Urinary bladder (tissue), 4 donors: ENCODE data around the gene TLK2. TPM values are rescaled to one million over a fixed set of nuclear protein-coding genes. Genes with fewer than 3 reads are reported as not detected.

Source experiments
- DNase-seq: peaks from one replicate; pipeline ENCODE4 v3.0.0-alpha.2; 2015; ENCODE audit errors: extremely low spot score
- H3K27ac ChIP-seq: one replicate; pipeline ENCODE4 v1.5.1; 2013; ENCODE audit warnings: low read depth, mild to moderate bottlenecking, moderate library complexity
- H3K36me3 ChIP-seq: one replicate; pipeline ENCODE4 v1.6.1; 2013; ENCODE audit warnings: mild to moderate bottlenecking, moderate library complexity; ENCODE audit not compliant: insufficient read depth
- H3K4me1 ChIP-seq: one replicate; pipeline ENCODE4 v1.6.1; 2013; ENCODE audit warnings: mild to moderate bottlenecking, moderate library complexity; ENCODE audit not compliant: insufficient read depth
- H3K4me3 ChIP-seq: one replicate; pipeline ENCODE4 v1.5.1; 2013; ENCODE audit warnings: low read depth, low read length
- WGBS: extraction: QIAGEN DNeasy Blood & Tissue Kit; methylation state at CpG from one replicate; pipeline ENCODE4 v1.1.7; 2013; 5-methylcytosine and 5-hydroxymethylcytosine counted together
- polyA plus RNA-seq: library from polyadenylated mRNA; stranded (reverse); fragments of 200-250 nt; gene quantifications from one replicate; pipeline ENCODE4 v1.2.3, GENCODE V29; 2013
- small RNA-seq: library from RNA; depleted of rRNA; stranded (forward); fragments of <200 nt; gene quantifications from one replicate; pipeline ENCODE3, GENCODE V24; 2014
- total RNA-seq: library from RNA; depleted of rRNA; stranded (reverse); fragments of >200 nt; gene quantifications from one replicate; pipeline ENCODE4 v1.2.3, GENCODE V29; 2014
- donor health status: healthy with polysubstance abuse.
- donor health status: healthy.

Gene TLK2
- total and polyA plus RNA-seq, 2 donors = 20.1 to 87.3 TPM

- DNase-seq = no peak
- H3K36me3 ChIP-seq = no peaks in the 10 kb centered on the region
- no peaks in the 10 kb centered on the region for H3K4me1 ChIP-seq
- H3K4me3 ChIP-seq = no peak overlapping the region
- H3K27ac ChIP-seq = no peak overlapping the region
- WGBS = 79% methylated on average over 15 of the region's 15 CpGs
Observed at GRCh38 chr17:62658136-62658920, 179.7 kb downstream of the TLK2 start.

- H3K4me3 ChIP-seq = no peak overlapping the region
- WGBS = 96% methylated on average over 2 of the region's 2 CpGs
- no peak overlapping the region for H3K27ac ChIP-seq
- no peak for DNase-seq
- H3K36me3 ChIP-seq = no peaks in the 10 kb centered on the region
- H3K4me1 ChIP-seq = no peaks in the 10 kb centered on the region
Observed at GRCh38 chr17:62660629-62661118, 182.0 kb downstream of the TLK2 start.

GRCh38 chr17:62661337-62661736, 182.7 kb downstream of the TLK2 start:
- Histone ChIP-seq H3K4me1 (no peaks in the 10 kb centered on the region), H3K27ac (no peak overlapping the region), H3K4me3 (no peak overlapping the region), H3K36me3 (no peaks in the 10 kb centered on the region)
- 98% methylated on average over 1 of the region's 1 CpG for WGBS
- no peak for DNase-seq

- DNase-seq = no peak
- no peaks in the 10 kb centered on the region for H3K4me1 ChIP-seq
- H3K27ac ChIP-seq = no peak overlapping the region
- H3K4me3 ChIP-seq = no peak overlapping the region
- WGBS = 87% methylated on average over 6 of the region's 6 CpGs
- H3K36me3 ChIP-seq = no peaks in the 10 kb centered on the region
Observed at GRCh38 chr17:62662855-62663254, 184.2 kb downstream of the TLK2 start.

Small RNA genes lying within 50 kb of the gene (small RNA-seq; reads per million reads assigned to genes)
- not detected for gene RF00019

Other genes starting within 250 kb of the TLK2 start
- gene EFCAB3, start 98.3 kb upstream of the TLK2 start, total RNA-seq = not detected
- not detected for gene EFCAB3, start 98.3 kb upstream of the TLK2 start, polyA plus RNA-seq
- gene METTL2A, start 54.9 kb upstream of the TLK2 start, total RNA-seq = 24.3 TPM
- gene METTL2A, start 54.9 kb upstream of the TLK2 start, polyA plus RNA-seq = 10.3 TPM
- 206 TPM for gene MRC2, start 148.8 kb downstream of the TLK2 start, total RNA-seq
- 45.1 TPM for gene MRC2, start 148.8 kb downstream of the TLK2 start, polyA plus RNA-seq